ENCODE measurements around the gene VAMP2.

The VAMP2 gene

DNA sequence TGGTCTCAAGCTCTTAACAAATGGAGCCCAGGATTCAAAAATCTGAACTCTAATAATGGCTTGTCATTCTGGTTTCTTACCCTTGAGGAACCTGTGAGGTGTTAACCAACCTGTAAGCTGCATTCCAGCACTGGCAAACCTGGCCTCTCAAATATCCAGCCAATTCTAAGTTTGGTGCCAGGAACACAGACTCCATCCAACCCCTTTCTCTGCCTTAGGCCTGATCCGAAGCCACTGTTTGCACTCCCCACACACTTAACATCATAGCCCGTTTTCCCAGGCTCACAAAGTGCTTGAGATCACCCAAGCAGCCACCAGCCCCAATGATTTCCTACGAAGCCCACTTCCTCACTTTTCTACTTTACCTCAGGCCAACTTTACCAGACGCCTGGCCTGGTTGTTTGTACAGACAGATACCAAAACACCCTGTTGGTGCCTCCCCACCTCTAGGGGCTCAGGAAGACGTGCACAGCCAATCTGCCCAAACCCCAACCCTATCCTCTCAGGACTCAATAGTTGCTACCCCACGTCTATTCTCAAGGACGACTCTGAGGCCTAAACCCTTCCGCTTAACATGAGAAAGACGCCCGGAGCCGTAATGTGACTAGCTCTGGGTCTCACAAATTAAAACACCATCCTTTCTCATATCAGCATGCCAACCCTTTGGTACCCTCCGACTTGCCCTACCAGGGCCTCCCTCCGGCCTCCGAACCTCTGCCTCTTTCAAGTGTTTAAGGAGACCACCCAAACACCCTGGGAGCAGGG is 7.3 kb downstream of the VAMP2 start:
- no peak for DNase-seq (ENCODE audit: low read depth)

DNA sequence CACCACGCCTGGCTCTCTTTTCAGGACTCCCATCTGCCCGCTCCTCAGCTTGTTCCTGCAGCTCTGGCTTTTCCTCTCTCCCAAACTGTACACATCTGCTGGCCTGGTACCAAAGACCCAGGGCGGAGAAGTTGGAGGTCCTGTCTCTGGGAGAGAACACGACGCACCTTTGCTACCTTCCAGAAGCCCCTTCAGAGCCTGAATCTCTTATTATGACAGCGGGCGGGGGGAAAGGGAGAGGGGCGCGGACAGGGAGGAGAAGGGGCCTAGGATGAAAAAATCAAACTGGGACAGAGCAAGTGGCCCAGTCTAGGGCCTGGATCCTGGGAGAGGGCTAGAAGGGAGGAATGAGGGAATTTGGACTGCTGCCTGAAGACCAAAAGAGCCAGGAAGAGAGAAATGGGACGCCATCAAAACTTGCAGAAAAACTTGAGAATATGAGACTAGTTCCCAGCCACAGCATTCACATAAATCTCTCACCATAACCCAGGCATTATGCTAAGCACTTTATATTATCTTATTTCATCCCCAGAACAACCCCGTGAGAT is 8.1 kb downstream of the VAMP2 start:
- no peak for DNase-seq (ENCODE audit: low read depth)

DNA sequence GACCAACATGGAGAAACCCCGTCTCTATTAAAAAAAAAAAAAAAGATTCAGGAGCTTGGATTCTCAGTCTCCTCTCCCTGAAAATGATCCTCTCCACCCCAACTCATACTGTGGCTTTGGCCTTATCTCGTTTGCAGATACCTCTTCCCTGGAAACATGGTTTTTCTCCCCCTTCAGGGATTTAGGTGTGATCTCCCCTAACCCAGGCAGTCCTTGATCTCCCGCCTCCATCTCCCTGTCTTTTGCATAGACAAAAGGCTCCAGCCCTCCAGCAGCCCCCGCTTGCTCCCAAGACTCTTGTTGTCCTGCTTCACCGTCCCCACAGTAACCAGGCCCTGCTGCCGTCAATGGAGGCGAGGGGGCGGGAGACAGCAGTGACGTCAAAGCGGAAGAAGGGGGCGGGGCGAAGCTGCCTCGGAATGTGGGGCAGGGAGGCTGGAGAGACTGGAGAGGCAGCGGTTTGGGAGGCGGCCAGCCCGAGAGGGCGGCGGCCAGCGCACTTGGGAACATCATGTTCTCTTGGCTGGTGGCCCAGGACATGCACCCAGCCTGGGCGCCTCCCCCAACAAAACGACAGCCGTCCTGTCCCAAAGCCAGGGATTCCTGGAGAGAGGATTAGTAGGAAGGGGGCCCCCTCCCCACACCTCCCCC is 8.7 kb downstream of the VAMP2 start:
- peak; percentile 100 for DNase-seq (ENCODE audit: low read depth)

DNA sequence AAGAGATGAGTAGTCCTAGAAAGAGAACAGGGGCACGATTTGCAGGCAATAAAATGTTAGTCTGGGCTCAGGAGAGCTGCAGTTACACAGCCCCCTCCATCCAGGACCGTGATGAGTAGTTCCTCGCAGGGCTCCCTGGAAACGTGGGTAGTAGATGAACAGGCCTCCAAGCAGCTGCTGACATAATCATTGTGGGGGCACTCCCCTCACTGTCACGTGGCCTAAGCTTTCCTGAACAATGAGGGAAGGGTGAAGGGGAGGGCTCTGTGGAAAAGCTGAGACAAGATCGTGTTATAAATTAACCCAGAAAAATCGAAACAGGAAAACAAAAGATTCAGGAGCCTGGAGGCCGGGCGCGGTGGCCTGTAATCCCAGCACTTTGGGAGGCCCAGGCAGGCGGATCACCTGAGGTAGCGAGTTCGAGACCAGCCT is 9.2 kb downstream of the VAMP2 start:
- DNase-seq (ENCODE audit: low read depth) = peak; percentile 90

DNA sequence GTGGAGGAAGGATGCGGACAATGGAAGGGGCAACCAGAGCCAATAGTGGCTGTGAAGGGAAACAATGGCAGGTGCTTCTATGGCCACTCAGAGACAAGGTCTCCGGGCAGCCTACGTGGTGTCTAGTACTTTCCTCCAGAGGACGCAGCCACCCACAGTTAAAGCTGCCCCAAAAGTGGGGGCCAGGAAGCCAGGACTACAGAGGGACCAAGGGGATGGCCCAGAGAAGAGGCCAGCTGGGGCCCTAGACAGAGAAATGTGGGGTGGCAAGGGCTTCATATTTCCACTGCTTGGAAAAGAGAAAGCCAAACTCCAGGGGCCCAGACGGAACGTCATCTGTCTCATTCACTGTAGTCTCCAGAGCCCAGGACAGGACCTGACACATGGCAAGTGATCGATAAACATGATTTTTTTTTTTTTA is 9.7 kb downstream of the VAMP2 start:
- no peak for DNase-seq (ENCODE audit: low read depth)

DNA sequence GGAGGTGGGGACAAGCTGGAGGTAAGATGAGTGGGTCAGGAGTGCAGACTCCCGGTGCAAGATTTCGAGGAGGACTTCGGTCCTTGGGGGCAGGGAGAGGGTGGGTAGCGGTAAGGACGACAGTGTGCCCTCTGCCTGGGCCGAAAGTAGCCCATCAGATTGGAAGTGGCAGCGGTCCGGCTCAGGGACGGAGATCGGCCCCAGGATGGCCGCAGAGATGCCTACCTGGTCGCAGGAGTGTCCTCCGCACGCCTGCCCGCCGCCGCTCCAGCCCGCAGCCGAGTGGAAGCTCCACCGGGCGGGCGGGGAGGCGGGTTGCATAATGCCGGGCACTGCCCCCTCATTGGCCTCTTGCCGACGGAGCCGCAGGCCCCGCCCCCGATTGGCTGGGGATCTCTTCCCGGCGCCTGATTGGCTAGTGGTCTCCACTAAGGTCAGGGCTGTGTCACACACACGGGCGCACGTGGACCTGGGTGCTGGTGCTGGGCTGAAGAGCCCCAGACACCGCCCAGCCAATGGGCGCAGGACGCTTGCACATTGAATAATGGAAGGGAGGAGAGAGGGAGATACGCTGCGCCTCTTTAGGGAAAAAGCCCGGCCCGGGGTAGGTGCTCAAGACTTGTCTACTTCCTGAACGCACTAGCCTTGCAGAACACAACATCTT is 10.5 kb downstream of the VAMP2 start, which contains the start of gene PER1:
Gene PER1, minus strand, starts transcription at position 293 of the 664 bp plus-strand sequence. CDS start 1,698 bp downstream, outside the sequence.
- DNase-seq (ENCODE audit: low read depth) = peak; percentile 98

DNA sequence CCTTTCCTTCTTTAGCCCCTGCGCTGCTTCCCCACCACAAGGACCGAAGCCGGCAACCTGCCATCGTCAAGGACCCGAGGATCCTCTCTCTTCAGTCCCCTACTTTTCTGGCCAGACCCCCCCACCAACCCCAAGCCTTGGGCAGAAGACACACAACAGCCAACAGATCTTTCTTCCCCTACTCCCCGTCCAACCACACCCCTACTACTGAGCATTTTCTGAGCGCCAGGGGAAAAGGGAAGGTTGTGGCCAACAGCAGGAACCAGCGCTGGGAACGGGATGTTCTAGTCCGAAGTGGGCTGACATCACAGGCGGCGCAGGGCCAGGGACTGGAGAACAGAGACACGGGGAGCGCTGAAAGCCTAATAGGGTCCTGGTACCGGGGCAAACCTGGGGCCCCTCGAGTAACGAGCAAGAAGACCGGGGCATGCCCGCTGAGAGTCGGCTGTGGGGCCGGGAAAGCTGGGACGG is 11.1 kb downstream of the VAMP2 start:
- peak; percentile 86 for DNase-seq (ENCODE audit: low read depth)

DNA sequence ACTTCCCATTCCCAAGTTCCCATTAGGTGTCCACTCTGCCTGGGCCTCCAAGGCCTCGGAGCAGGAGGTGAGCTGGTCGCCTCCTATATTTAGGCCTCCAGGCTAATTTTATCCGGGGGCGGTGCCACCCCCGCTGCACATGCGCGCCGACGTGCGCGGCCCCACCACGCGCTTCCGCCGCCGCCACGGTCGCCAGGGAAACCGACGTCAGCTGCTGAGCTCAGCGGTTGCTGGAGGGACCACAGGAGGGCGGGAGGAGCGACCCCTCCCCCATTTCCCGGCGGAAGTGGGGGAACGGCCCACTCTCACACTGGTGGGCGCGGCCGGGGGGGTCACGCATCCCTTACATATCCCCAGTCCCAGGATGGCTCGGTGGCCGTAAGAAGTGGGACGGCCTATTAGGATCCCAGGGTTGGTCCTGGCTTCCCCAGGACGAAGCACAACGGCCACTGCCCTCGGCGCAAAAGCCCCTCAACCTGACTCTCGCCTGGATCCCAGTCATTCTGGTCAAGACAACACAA is 11.6 kb downstream of the VAMP2 start:
- peak; percentile 95 for DNase-seq (ENCODE audit: low read depth)

DNA sequence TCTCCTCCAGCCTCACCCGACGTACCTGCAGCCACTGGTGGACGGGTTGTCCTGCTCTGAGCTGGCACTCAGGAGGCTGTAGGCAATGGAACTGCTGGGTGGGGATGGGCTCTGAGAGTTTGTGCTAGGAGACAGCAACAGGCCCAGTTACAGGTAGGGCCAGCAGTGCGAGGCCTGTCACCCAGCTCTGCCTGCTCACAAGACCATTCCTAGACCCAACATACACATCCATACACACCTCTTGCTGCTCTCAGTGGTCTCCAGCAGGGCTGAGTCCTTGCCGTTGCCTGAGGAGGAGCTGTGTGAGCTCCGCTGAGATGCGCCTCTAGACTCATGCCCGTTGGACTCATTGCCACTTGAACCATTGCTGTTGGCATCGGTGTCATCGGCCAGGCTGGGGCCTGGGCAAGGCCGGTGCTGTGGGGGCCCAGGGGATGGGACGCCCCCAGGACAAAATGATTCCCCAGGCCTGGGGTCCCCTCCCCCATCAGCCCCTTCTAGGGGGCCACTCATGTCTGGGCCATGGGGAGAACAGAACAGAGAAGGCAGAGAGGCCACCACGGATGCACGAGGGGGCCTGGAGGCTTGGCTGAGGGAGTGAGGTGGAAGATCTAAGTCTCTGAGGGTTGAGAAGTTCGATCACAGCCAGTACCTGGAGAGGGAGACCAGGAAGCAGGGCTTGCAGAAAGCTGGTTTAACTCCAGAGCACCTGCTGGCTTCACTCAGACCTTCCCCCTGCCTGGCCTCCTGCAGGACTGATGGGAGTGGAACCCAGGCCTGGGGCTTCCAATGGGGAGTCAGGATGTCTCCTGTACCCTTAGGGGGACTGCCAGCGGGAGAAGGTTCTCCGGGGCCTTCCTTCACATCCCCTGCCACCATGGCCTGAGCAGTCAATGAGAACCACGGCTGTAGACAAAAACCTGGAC is 12.3 kb downstream of the VAMP2 start:
- no peak for DNase-seq (ENCODE audit: low read depth)

DNA sequence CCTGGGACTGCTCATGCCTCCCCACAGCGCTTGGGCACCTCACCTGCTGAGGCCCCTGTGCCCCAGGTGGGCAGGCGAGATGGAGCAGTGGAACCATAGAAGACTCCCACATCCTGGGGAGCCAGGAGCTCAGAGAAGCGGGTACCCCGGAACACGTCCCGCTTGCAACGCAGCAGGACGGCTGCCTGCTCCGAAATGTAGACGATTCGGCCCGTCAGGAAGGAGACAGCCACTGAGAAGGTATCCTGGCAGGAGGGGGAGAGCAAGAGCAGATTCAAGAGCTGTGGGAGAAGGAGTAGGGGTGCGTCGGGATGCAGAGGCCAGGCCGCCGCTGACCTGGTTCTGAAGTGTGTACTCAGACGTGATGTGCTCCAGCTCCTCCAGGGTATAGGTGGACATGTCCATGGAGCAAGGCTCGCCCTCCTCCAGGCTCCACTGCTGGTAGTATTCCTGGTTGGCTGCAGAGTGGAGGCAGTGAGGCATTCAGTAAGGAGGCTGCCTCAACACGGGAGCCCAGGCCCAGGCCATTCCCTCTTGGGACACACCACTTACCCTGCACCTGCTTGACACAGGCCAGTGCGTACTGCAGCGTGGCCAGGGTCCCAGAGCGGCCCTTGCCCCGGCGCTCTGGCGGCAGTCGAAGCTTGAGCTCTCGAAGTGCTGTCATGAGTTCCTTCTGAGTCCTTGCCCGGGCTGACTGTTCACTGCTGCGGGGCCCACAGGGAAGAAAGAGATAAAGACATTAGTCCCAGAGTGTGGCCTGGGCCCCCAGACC is 13.1 kb downstream of the VAMP2 start:
- no peak for DNase-seq (ENCODE audit: low read depth)

DNA sequence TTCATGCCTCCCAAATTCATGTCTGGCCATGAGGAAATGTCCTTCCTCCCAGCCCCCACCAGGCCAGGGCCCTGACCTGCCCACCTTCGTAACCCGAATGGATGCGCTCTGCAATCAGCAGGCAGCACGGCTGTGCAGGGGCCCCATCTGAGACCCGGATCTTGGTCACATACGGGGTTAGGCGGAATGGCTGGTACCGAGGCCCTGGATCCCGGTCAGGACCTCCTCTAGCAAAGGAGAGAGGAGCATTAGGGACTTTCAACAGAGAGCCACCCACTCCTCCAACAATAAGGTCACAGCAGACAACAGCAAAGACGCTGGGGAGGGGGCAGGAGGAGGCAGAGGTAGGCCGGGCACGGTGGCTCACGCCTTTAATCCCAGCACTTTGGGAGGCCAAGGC is 14.2 kb downstream of the VAMP2 start:
- DNase-seq (ENCODE audit: low read depth) = no peak

DNA sequence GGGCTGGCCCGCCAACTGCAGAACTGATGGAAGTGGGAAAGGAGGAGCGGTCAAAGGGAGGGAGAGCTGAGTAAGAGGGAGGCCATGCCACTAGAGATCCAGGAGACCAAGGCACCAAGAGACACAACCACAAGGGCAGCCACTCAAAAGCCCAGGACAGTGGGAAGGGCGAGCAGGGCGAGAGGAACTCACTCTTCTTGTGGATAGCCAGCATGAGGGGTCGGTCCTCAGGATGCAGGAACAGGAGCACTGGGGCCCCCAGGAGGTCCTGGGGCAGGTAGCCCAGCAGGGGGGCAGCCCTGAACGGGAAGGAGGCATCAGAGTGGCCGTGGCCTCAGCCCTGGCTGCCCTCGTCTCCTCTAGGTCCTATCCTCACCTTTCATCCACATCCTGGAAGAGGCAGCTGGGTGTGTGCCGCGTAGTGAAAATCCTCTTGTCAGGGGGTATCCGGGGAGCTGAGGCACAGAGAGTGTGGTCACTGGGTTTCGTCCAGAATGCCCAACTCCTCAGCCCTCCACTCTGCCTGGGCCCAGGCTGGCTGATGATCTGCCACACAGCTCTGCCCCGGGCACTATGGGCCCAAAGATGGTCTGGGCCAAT is 14.8 kb downstream of the VAMP2 start:
- no peak for DNase-seq (ENCODE audit: low read depth)

DNA sequence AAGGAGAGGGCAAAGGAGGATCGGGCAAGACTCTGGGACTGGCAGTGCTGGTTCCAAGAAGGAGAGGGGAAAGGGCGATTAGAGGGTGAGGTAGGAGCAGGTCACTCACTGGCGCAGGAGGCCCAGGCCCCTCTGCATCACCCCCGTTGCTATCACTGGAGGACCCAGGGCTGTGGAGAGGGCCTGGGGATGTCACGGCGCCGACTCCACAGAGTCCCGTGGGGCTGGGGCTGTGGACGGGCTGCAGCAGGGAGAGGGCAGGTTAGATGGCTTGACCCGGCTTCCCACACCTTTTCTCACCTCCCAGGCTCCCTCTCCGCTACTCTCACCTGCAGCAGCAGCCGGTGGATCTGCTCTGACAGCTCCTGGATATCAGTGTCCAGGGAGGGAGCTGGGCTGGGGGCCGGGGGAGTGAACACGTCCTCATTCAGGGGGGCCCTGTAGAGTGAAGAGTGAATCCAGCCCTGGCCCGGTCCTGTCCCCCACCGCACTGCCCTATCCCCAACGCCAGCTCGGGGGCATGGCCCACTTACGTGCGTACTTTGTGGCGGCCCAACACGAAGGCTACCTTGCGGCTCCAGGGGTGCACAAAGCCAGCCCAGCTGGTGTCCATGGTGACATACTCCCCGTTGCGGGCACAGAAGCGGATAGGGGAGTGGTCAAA is 15.5 kb downstream of the VAMP2 start:
- DNase-seq (ENCODE audit: low read depth) = no peak

DNA sequence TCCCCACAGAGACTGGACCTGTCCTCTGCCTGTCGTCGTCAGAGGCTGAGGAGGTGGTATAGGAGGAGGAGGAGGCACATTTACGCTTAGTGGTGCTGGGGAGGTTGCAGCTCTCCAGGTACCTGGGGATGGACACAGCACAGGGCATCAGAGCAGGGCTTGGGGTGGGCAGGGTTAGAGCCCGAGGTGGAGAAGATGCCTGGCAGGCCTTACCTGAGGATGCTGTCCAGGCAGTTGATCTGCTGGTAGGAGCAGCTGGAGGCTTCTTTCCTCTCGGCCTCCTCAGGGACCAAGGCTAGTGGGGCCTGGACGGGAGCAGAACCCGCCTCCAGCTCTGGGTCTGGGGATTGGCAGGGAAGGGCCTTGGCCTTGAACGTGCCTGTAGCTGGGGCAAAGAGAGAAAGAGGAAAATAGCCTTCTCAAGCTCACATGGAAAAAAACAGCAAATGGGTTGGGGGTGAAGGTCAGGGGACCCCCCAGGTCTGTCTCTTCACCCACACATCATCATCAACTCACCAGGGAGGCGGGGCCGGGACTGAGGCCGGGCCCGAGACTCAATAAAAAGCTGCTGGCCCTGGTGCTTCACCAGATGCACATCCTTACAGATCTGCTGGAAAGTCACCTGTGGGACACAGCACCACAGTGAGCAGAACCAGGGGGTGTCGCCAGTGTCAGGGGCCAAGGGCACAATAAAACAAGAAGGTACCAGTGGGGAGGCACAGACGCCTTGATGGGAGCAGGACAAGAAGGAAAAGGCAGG is 16.2 kb downstream of the VAMP2 start:
- DNase-seq (ENCODE audit: low read depth) = peak; percentile 0

DNA sequence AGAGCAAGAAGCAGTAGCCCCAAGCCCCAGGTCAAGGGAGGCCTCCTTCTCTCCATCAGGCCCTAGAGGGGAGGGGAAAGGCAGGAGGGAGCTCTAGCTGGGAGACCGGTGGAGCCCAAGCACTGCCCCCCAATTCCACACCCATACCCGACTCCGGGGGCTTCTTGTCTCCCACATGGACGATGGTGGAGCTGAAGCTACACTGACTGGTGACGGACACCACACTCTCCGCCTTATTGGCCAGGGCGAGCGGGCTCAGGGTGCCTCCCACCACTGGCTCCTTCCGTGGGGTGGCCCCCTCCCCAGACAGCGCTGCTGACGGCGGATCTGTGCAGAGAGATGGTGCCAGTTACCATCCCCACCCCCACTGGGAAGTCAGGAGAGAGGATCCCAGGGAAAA is 16.9 kb downstream of the VAMP2 start:
- peak; percentile 0 for DNase-seq (ENCODE audit: low read depth)

DNA sequence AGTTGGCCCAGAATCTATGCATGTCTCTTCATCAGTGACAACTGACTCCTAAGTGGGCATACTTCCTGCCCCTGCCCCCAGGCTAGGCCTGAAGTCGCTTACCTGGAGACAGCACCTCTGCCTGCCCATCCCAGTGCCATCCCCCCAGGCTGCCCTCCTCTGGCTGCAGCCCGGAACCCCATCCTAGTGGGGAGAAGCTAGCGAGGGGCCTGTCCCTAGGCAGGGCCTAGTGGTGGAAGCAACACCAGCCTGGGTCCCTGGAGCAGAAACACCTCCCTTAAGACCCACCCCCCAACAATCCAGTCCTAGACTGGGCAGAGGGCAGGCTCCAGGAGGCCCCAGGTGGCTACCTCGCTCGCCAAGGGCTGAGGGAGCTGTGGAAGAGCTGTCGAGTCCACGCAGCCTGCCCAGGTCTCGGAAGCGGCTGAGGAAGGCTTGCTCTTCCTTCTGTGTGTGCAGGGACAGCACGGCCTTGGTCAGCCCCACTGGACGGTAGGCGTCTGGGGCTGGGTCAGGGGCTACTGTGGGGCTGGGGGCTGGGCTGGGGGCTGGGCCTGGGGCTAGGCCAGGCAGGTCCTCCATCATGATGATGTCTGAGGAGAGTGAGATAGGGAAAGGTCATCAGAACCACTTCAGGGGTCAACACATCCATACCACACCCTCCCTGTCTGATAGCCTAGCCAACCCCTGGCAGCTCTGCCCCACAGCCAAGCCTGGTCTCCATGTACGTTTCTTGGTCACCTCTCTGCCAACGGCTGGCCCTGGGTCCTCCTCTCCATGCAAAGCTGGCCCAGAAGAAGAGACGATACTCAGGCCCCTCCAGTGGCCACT is 18.1 kb downstream of the VAMP2 start:
- no peak for DNase-seq (ENCODE audit: low read depth)

DNA sequence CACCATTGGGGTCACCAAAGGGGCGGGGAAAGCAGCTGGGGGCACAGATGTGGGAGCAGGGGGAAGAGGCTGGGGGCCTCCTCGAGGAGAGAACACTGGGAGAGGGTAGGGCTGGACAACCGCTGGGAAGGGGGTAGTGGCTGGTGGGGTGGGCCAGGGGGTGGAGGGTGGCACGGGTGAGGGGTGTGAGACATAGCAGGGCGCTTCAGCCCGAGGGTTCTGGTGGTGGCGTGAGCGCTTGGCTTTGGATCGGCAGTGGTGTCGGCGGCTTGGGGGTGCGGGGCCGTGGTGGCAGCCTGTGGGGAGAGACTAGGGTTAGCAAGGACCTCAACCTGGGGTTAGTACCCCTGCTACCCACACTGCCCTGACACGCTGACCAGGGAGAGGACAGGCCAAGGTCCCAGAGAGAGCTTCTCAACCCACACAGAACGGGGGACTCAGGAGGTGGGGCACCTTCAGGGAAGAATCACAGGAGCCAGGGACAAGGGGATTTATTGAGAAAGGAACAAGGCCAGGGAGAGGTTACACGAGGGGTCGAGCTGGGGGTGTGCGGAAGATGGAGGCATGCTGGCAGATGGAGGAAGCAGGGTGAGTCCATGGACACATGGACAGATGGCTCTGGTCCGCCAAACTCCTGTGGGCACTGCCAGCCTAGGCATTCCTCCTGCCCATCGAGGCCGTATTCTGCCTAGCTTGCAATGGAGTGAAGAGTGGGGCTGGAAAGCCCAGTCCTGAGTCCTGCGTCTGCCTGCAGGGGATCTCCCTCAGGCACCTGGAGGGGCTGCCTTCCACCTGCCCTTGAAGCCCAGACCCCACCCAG is 19.0 kb downstream of the VAMP2 start:
- DNase-seq (ENCODE audit: low read depth) = no peak

All from fibroblast of gingiva (primary cell).